PC-9 (cell line): ENCODE measurements around the gene XPC. TPM values are rescaled to one million over a fixed set of nuclear protein-coding genes. Genes with fewer than 3 reads are reported as not detected.

Experiments
- BruUV-seq: library from RNA; stranded (reverse); fragments of 400-500 nt; replicated peaks from 2 replicates; lab custom pipeline; 2021; lab: Mats Ljungman, UMichigan
- CTCF ChIA-PET: fragments of 300-600 bp; sonication (Branson Sonifier 250); formaldehyde crosslinking; loops from one replicate; lab custom pipeline; 2022; ENCODE audit warnings: antibody characterized with exemption; lab: Charles Lee
- POLR2A ChIA-PET: fragments of 300-600 bp; sonication (Branson Sonifier 250); formaldehyde crosslinking; loops from one replicate; lab custom pipeline; 2022; ENCODE audit warnings: antibody characterized with exemption; ENCODE audit not compliant: unreplicated experiment; lab: Charles Lee
- DNase-seq, 2 experiments: peaks; one replicate each; pipeline versions ENCODE4 v3.0.0 to v3.0.0-alpha.2; 2015 to 2022; ENCODE audit warnings: mixed read lengths in 1 of 2
- H2AFZ ChIP-seq: fragments of 200-600 bp; sonication (generic); 2 replicates; pipeline ENCODE4 v1.8.1; 2017; ENCODE audit warnings: antibody characterized with exemption
- H3F3A ChIP-seq: fragments of 200-600 bp; sonication (generic); 2 replicates; pipeline ENCODE4 v1.8.1; 2017; ENCODE audit warnings: antibody characterized with exemption, mild to moderate bottlenecking, low read depth; ENCODE audit not compliant: insufficient read depth
- H3K27ac ChIP-seq: fragments of 200-600 bp; sonication (generic); 2 replicates; pipeline ENCODE4 v1.6.1; 2016; ENCODE audit warnings: mixed run types
- H3K27me3 ChIP-seq: fragments of 200-600 bp; sonication (generic); 2 replicates; pipeline ENCODE4 v1.6.1; 2016; ENCODE audit warnings: low read depth, mixed run types; ENCODE audit not compliant: insufficient read depth
- H3K36me3 ChIP-seq: fragments of 200-600 bp; sonication (generic); 2 replicates; pipeline ENCODE4 v1.6.1; 2016; ENCODE audit warnings: low read depth, mixed run types
- H3K4me1 ChIP-seq: fragments of 200-600 bp; sonication (generic); replicated peaks from 2 replicates; pipeline ENCODE4 v1.6.1; 2016; ENCODE audit warnings: mixed run types; ENCODE audit not compliant: insufficient read depth
- H3K4me2 ChIP-seq: fragments of 200-600 bp; sonication (generic); 2 replicates; pipeline ENCODE4 v1.6.1; 2017; ENCODE audit warnings: mixed run types
- H3K4me3 ChIP-seq: fragments of 200-600 bp; sonication (generic); 2 replicates; pipeline ENCODE4 v1.6.1; 2016; ENCODE audit warnings: mixed run types
- H3K79me2 ChIP-seq: fragments of 200-600 bp; sonication (generic); 2 replicates; pipeline ENCODE4 v1.6.1; 2017; ENCODE audit warnings: low read depth, mixed run types
- H3K9me2 ChIP-seq: fragments of 200-600 bp; sonication (generic); 2 replicates; pipeline ENCODE4 v1.8.1; 2017; ENCODE audit warnings: mild to moderate bottlenecking; ENCODE audit not compliant: insufficient read depth
- H3K9me3 ChIP-seq: fragments of 200-600 bp; sonication (generic); 2 replicates; pipeline ENCODE4 v1.8.1; 2016; ENCODE audit warnings: low read depth; ENCODE audit not compliant: insufficient read depth
- H4K20me1 ChIP-seq: fragments of 200-600 bp; sonication (generic); 2 replicates; pipeline ENCODE4 v1.8.1; 2017; ENCODE audit not compliant: insufficient read depth
- EZH2 ChIP-seq: fragments of 200-600 bp; sonication (generic); IDR thresholded peaks from 2 replicates; pipeline ENCODE4 v1.8.0; 2017; ENCODE audit warnings: antibody characterized with exemption, low read depth
- intact Hi-C: fragments of 100-400 bp; cut with micrococcal nuclease; formaldehyde crosslinking; loops from one replicate; pipeline ENCODE4 v1.10.0; 2022; ENCODE audit not compliant: unreplicated experiment
- total RNA-seq: library from RNA; stranded (reverse); gene quantifications from 2 replicates; pipeline ENCODE4 v1.2.3, GENCODE V29; 2021
- TF ChIP-seq, protein P1 (sequence below): fragments of 200-600 bp; sonication (generic); conservative IDR thresholded peaks from 2 replicates; pipeline ENCODE4 v1.6.1; 2017; ENCODE audit warnings: mixed run types, antibody characterized with exemption, mild to moderate bottlenecking, moderate library complexity

Gene XPC
- total RNA-seq, 1 experiment from 2014 or later, result 27.1 TPM

DNA sequence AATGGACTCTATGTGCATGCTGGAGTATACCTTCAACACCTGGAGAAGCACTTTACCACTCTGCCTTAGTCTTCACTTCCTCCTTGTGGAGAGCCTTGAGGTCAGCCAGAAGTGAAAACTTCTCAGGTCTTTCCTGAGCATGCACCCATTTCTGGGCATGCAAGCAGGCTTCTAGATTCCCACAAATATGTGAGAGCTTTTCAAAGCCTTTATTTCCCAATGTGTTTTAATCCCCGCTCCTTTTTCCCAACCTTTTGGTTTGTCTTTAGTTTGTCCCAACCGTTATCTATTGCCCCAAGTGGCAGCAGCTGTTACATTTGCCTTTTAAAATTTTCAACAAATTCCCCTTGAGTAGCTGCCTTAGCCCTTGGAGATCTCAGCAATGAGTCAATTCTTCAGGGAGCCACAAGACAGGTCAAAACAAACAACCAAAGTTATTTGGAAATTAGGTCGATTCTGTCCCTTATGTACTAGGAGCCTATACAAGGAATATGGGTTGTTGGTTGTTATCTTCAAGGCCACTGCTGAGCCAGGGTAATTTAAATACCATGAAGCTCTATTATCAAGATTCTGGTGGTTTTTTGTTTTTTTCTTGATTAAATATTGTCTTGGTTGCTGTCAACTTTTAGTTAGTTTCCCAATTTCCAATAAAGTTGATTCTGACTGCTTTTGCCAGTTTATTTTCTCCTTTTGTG, 44.6 kb upstream of the XPC start:
- ChIA-PET CTCF (interaction anchor here (0.6 to 1.2 kb wide), 2 partner anchors 20 to 30 kb away, joined by 3 to 6 read pairs; no protein-coding TSS in a partner anchor), POLR2A (interaction anchor here (0.6 to 0.7 kb wide), 2 partner anchors 34 to 257 kb away, joined by 4 to 7 read pairs; no protein-coding TSS in a partner anchor)
- peaks cover 53% of the 10 kb centered on the region for H3F3A ChIP-seq
- TF ChIP-seq, protein P1, sequence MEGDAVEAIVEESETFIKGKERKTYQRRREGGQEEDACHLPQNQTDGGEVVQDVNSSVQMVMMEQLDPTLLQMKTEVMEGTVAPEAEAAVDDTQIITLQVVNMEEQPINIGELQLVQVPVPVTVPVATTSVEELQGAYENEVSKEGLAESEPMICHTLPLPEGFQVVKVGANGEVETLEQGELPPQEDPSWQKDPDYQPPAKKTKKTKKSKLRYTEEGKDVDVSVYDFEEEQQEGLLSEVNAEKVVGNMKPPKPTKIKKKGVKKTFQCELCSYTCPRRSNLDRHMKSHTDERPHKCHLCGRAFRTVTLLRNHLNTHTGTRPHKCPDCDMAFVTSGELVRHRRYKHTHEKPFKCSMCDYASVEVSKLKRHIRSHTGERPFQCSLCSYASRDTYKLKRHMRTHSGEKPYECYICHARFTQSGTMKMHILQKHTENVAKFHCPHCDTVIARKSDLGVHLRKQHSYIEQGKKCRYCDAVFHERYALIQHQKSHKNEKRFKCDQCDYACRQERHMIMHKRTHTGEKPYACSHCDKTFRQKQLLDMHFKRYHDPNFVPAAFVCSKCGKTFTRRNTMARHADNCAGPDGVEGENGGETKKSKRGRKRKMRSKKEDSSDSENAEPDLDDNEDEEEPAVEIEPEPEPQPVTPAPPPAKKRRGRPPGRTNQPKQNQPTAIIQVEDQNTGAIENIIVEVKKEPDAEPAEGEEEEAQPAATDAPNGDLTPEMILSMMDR, result no peak
- no peak for TF ChIP-seq EZH2
- peak overlapping the region; percentile 86 for H3K27ac ChIP-seq
- no peaks in the 10 kb centered on the region for H3K9me2 ChIP-seq
- no peak overlapping the region for H2AFZ ChIP-seq
- no TSS peak for BruUV-seq
- peaks cover 26% of the 10 kb centered on the region for H3K9me3 ChIP-seq
- intact Hi-C loops, result no loop called here
- peak overlapping the region; percentile 89 for H3K4me2 ChIP-seq
- H3K36me3 ChIP-seq, result no peaks in the 10 kb centered on the region
- no peaks in the 10 kb centered on the region for H3K27me3 ChIP-seq
- H4K20me1 ChIP-seq, result no peaks in the 10 kb centered on the region
- H3K79me2 ChIP-seq, result no peaks in the 10 kb centered on the region
- DNase-seq, result peak in 1 of 2 experiments; percentile 49
- H3K4me3 ChIP-seq, result no peak overlapping the region
- peaks cover 58% of the 10 kb centered on the region for H3K4me1 ChIP-seq

DNA sequence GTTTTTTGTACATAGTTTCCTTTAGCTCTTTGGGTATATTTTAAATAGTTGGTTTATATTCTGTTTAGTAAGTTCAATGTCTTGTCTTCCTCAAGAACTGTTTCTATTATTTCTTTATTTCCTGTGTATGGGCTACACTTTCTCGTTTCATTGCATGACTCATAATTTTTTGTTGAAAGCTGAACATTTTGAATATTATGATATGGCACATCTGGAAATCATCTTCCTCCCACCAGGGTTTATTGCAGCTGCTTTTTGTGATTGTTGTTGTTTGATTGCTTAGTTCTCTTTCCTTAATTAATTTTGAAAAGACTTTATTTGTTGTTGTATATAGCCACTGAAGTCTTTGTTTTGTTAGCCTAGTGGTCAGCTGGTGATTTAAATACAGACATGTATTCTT, 44.1 kb upstream of the XPC start:
- Histone ChIP-seq H3K27me3 (no peaks in the 10 kb centered on the region), H2AFZ (no peak overlapping the region), H3K4me2 (peak overlapping the region; percentile 89; the same call in 1 of the 2 replicates), H3K79me2 (no peaks in the 10 kb centered on the region), H3K9me3 (peaks cover 26% of the 10 kb centered on the region), H4K20me1 (no peaks in the 10 kb centered on the region), H3K4me3 (no peak overlapping the region), H3K27ac (peak overlapping the region; percentile 86), H3K4me1 (peaks cover 52% of the 10 kb centered on the region), H3F3A (peaks cover 50% of the 10 kb centered on the region), H3K9me2 (no peaks in the 10 kb centered on the region), H3K36me3 (no peaks in the 10 kb centered on the region)
- BruUV-seq, result no TSS peak
- DNase-seq, result no peak
- POLR2A ChIA-PET, result interaction anchor here (0.6 kb wide), 1 partner anchor 257 kb away, joined by 7 read pairs; no protein-coding TSS in a partner anchor
- TF ChIP-seq, protein P1, result no peak
- no peak for TF ChIP-seq EZH2
- CTCF ChIA-PET, result no interaction called here
- intact Hi-C loops, result no loop called here

DNA sequence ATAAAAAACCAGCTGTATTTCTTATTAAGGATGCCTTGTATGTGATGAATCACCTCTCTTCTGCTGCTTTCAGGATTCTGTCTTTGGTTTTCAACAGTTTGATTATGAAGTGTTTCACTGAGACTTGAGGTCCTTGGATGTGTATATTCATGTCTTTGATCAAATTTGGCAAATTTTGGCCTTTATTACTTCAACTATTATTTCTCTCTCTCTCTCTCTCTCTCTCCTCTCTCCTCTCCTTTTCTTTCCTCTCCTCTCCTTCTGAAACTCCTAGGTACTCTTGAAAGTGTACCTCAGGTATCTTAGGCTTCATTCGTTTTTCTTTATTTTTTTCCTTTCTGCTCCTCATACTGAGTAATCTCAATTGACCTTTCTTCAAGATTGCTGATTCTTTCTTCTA, 43.5 kb upstream of the XPC start:
- H3K9me2 ChIP-seq, result no peaks in the 10 kb centered on the region
- no peaks in the 10 kb centered on the region for H3K79me2 ChIP-seq
- TF ChIP-seq, protein P1, result no peak
- no peak for TF ChIP-seq EZH2
- H2AFZ ChIP-seq, result no peak overlapping the region
- ChIA-PET POLR2A (no interaction called here), CTCF (no interaction called here)
- peaks cover 47% of the 10 kb centered on the region for H3K4me1 ChIP-seq
- BruUV-seq, result no TSS peak
- no peaks in the 10 kb centered on the region for H3K27me3 ChIP-seq
- H3K4me3 ChIP-seq, result no peak overlapping the region
- H3K4me2 ChIP-seq, result no peak overlapping the region
- peaks cover 45% of the 10 kb centered on the region for H3F3A ChIP-seq
- H3K9me3 ChIP-seq, result peaks cover 26% of the 10 kb centered on the region
- H4K20me1 ChIP-seq, result no peaks in the 10 kb centered on the region
- intact Hi-C loops, result no loop called here
- DNase-seq, result no peak
- H3K27ac ChIP-seq, result no peak overlapping the region; the same call in 1 of the 2 replicates
- no peaks in the 10 kb centered on the region for H3K36me3 ChIP-seq
